Measurements from ENCODE around the gene PUDP.

Gene PUDP

GRCh38 chrX:7147978-7148854 is at the start of gene PUDP:
Gene PUDP, minus strand, starts transcription at chrX:7148153. Its CDS starts 40 bp downstream, at chrX:7148113.
- Histone ChIP-seq H3K27me3 (ENCODE audit: control insufficient read depth, insufficient read depth, low read length) (no peaks in the 10 kb centered on the region), H3K79me2 (no peaks in the 10 kb centered on the region), H3K36me3 (ENCODE audit: control insufficient read depth, insufficient read depth, low read length) (no peaks in the 10 kb centered on the region), H3K9me3 (ENCODE audit: control insufficient read depth, low read length) (no peaks in the 10 kb centered on the region), H3K4me1 (no peaks in the 10 kb centered on the region), H2AFZ (peak within 1 kb of the TSS; percentile 88), H3K27ac (peak within 1 kb of the TSS; percentile 79), H3K4me3 (ENCODE audit: low read depth, low read length) (peak within 1 kb of the TSS; percentile 84), H3K4me2 (ENCODE audit: low read length) (peak within 1 kb of the TSS; percentile 95), H3K9ac (no peak within 1 kb of the TSS)
- TF ChIP-seq CTCF (IDR thresholded peaks at IDR 0.05): no peak

GRCh38 chrX:7194606-7195005 is 46.7 kb upstream of the PUDP start:
- Histone ChIP-seq H3K79me2 (no peaks in the 10 kb centered on the region), H3K36me3 (ENCODE audit: control insufficient read depth, insufficient read depth, low read length) (no peaks in the 10 kb centered on the region), H3K27ac (no peak overlapping the region), H3K9me3 (ENCODE audit: control insufficient read depth, low read length) (no peaks in the 10 kb centered on the region), H3K9ac (no peak overlapping the region), H3K4me1 (no peaks in the 10 kb centered on the region), H3K4me3 (ENCODE audit: low read depth, low read length) (no peak overlapping the region), H3K27me3 (ENCODE audit: control insufficient read depth, insufficient read depth, low read length) (no peaks in the 10 kb centered on the region), H3K4me2 (ENCODE audit: low read length) (no peak overlapping the region), H2AFZ (no peak overlapping the region)
- no peak for TF ChIP-seq CTCF (IDR thresholded peaks at IDR 0.05)

DNA sequence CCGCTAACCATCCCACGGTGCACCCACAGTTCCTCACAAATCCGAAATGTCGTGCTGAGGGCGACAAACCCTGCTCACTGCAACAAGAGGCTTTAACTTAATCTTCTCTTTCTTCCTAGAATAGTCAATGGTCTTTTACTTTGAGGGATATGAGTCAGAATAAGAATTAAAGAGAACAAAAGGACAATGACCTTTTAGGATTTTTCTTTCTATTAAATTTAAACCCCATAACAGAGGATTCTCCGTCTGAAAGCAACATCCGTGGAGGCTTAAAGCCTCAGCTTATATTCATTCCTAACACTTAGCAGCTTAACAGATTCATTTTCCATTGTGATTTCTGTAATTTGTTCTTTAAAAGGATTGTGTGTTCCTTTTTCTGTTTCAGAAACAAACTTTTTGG is 44.9 kb upstream of the PUDP start:
- H3K4me1 ChIP-seq: no peaks in the 10 kb centered on the region

GRCh38 chrX:7191681-7192110 is 43.7 kb upstream of the PUDP start:
- Histone ChIP-seq H3K27me3 (ENCODE audit: control insufficient read depth, insufficient read depth, low read length) (no peaks in the 10 kb centered on the region), H3K4me2 (ENCODE audit: low read length) (no peak overlapping the region), H3K36me3 (ENCODE audit: control insufficient read depth, insufficient read depth, low read length) (no peaks in the 10 kb centered on the region), H3K79me2 (no peaks in the 10 kb centered on the region), H3K27ac (no peak overlapping the region), H3K4me1 (no peaks in the 10 kb centered on the region), H3K9me3 (ENCODE audit: control insufficient read depth, low read length) (no peaks in the 10 kb centered on the region), H3K9ac (no peak overlapping the region), H2AFZ (no peak overlapping the region), H3K4me3 (ENCODE audit: low read depth, low read length) (no peak overlapping the region)
- no peak for TF ChIP-seq CTCF (IDR thresholded peaks at IDR 0.05)

More for the DNA sequence above, 44.9 kb upstream of the PUDP start:
- Histone ChIP-seq H3K4me2 (ENCODE audit: low read length) (no peak overlapping the region), H3K79me2 (no peaks in the 10 kb centered on the region), H3K9me3 (ENCODE audit: control insufficient read depth, low read length) (no peaks in the 10 kb centered on the region), H3K36me3 (ENCODE audit: control insufficient read depth, insufficient read depth, low read length) (no peaks in the 10 kb centered on the region), H3K9ac (no peak overlapping the region), H2AFZ (no peak overlapping the region), H3K4me3 (ENCODE audit: low read depth, low read length) (no peak overlapping the region), H3K27me3 (ENCODE audit: control insufficient read depth, insufficient read depth, low read length) (no peaks in the 10 kb centered on the region), H3K27ac (no peak overlapping the region)
- TF ChIP-seq CTCF (IDR thresholded peaks at IDR 0.05): no peak

DNA sequence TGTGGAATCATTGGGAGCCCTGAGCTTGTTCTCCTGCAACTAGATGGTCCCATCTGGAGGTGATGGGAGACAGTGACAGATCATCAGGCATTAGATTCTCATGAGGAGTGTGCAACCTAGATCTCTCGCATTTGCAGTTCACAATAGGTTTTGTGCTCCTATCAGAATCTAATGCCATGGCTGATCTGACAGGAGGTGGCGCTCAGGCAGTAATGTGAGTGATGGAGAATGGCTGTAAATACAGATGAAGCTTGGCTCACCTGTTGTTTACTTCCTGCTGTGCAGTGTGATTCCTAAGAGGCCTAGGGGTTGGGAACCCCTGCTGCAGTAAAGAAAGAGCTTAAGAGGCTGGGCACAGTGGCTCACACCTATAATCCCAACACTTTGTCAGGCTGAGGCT is 42.2 kb upstream of the PUDP start:
- H3K9ac ChIP-seq: no peak overlapping the region
- no peaks in the 10 kb centered on the region for H3K27me3 ChIP-seq (ENCODE audit: control insufficient read depth, insufficient read depth, low read length)
- no peak overlapping the region for H3K27ac ChIP-seq
- no peak overlapping the region for H2AFZ ChIP-seq
- H3K4me3 ChIP-seq (ENCODE audit: low read depth, low read length): no peak overlapping the region
- no peaks in the 10 kb centered on the region for H3K9me3 ChIP-seq (ENCODE audit: control insufficient read depth, low read length)
- no peaks in the 10 kb centered on the region for H3K4me1 ChIP-seq
- no peaks in the 10 kb centered on the region for H3K36me3 ChIP-seq (ENCODE audit: control insufficient read depth, insufficient read depth, low read length)
- no peaks in the 10 kb centered on the region for H3K79me2 ChIP-seq
- no peak overlapping the region for H3K4me2 ChIP-seq (ENCODE audit: low read length)
- no peak for TF ChIP-seq CTCF (IDR thresholded peaks at IDR 0.05)
